Ectodermal cell (in vitro differentiated cells): ENCODE data around the gene CDKAL1.
"Not testable (repeated sequence)": the region's sequence is repeated elsewhere in the genome, so short reads cannot be mapped to it uniquely, and the experiment has no call there.

ENCODE experiments used
- H3K27ac ChIP-seq: 2 replicates; pipeline ENCODE4 v1.7.0; 2013; ENCODE audit warnings: mild to moderate bottlenecking, low read depth, low read length; ENCODE audit not compliant: insufficient read depth, poor library complexity, severe bottlenecking
- H3K27me3 ChIP-seq: 2 replicates; pipeline ENCODE4 v1.7.0; 2013; ENCODE audit warnings: mild to moderate bottlenecking, low read length; ENCODE audit not compliant: insufficient read depth, control insufficient read depth, poor library complexity, severe bottlenecking
- H3K36me3 ChIP-seq: one replicate; pipeline ENCODE4 v1.7.0; 2013; ENCODE audit warnings: low read length; ENCODE audit not compliant: control insufficient read depth, insufficient read depth
- H3K4me1 ChIP-seq: one replicate; pipeline ENCODE4 v1.7.0; 2013; ENCODE audit warnings: low read length; ENCODE audit not compliant: control insufficient read depth, insufficient read depth
- H3K4me3 ChIP-seq: 2 replicates; pipeline ENCODE4 v1.7.0; 2013; ENCODE audit warnings: low read depth, low read length, control low read depth; ENCODE audit not compliant: insufficient read depth
- H3K9me3 ChIP-seq: 2 replicates; pipeline ENCODE4 v1.7.0; 2013; ENCODE audit warnings: mild to moderate bottlenecking, low read length, moderate library complexity; ENCODE audit not compliant: control insufficient read depth
- WGBS, 2 experiments: methylation state at CpG; one replicate each; pipeline ENCODE4 v1.1.7; 2013; ENCODE audit warnings: missing lambda C conversion rate in 2 of 2; 5-methylcytosine and 5-hydroxymethylcytosine counted together

The CDKAL1 gene

GRCh38 chr6:21240709-21241108, 706.5 kb downstream of the CDKAL1 start:
- H3K4me1 ChIP-seq = peaks cover under 1% of the 10 kb centered on the region
- WGBS, 2 experiments = 98 to 100% methylated on average over 2 of the region's 2 CpGs
- H3K27me3 ChIP-seq = no peaks in the 10 kb centered on the region
- H3K36me3 ChIP-seq = no peaks in the 10 kb centered on the region
- no peaks in the 10 kb centered on the region for H3K9me3 ChIP-seq
- no peak overlapping the region for H3K27ac ChIP-seq
- H3K4me3 ChIP-seq = no peak overlapping the region

- Histone ChIP-seq H3K9me3 (no peaks in the 10 kb centered on the region), H3K4me3 (no peak overlapping the region), H3K4me1 (no peaks in the 10 kb centered on the region), H3K27ac (peak overlapping the region; percentile 11), H3K36me3 (no peaks in the 10 kb centered on the region), H3K27me3 (no peaks in the 10 kb centered on the region)
- 77 to 81% methylated on average over 5 of the region's 5 CpGs for WGBS, 2 experiments
Measured at GRCh38 chr6:21241231-21242130, 707.2 kb downstream of the CDKAL1 start.

GRCh38 chr6:21244897-21245470, 710.7 kb downstream of the CDKAL1 start:
- no peak overlapping the region for H3K4me3 ChIP-seq
- no peaks in the 10 kb centered on the region for H3K9me3 ChIP-seq
- H3K36me3 ChIP-seq = no peaks in the 10 kb centered on the region
- H3K27me3 ChIP-seq = no peaks in the 10 kb centered on the region
- WGBS, 2 experiments = 98 to 100% methylated on average over 2 of the region's 3 CpGs
- H3K4me1 ChIP-seq = no peaks in the 10 kb centered on the region
- no peak overlapping the region for H3K27ac ChIP-seq

- Histone ChIP-seq H3K27me3 (no peaks in the 10 kb centered on the region), H3K4me3 (no peak overlapping the region), H3K27ac (no peak overlapping the region), H3K36me3 (no peaks in the 10 kb centered on the region), H3K4me1 (no peaks in the 10 kb centered on the region), H3K9me3 (no peaks in the 10 kb centered on the region)
- WGBS, 2 experiments = 92 to 99% methylated on average over 4 of the region's 4 CpGs
Measured at GRCh38 chr6:21245488-21245887, 711.2 kb downstream of the CDKAL1 start.

- H3K4me1 ChIP-seq = no peaks in the 10 kb centered on the region
- H3K4me3 ChIP-seq = no peak overlapping the region
- no peaks in the 10 kb centered on the region for H3K27me3 ChIP-seq
- no peaks in the 10 kb centered on the region for H3K36me3 ChIP-seq
- no peaks in the 10 kb centered on the region for H3K9me3 ChIP-seq
- 94 to 96% methylated on average over 6 of the region's 6 CpGs for WGBS, 2 experiments
- no peak overlapping the region for H3K27ac ChIP-seq
Measured at GRCh38 chr6:21246075-21246474, 711.8 kb downstream of the CDKAL1 start.

GRCh38 chr6:21254460-21254859, 720.2 kb downstream of the CDKAL1 start:
- H3K9me3 ChIP-seq, H3K27me3 ChIP-seq, H3K36me3 ChIP-seq, H3K4me3 ChIP-seq, H3K4me1 ChIP-seq, H3K27ac ChIP-seq: not testable (repeated sequence)

- no peak overlapping the region for H3K27ac ChIP-seq
- no peaks in the 10 kb centered on the region for H3K4me1 ChIP-seq
- H3K4me3 ChIP-seq = no peak overlapping the region
- peaks cover 3% of the 10 kb centered on the region for H3K9me3 ChIP-seq
- WGBS, 2 experiments = 87 to 89% methylated on average over 3 of the region's 3 CpGs
- H3K36me3 ChIP-seq = no peaks in the 10 kb centered on the region
- no peaks in the 10 kb centered on the region for H3K27me3 ChIP-seq
Measured at GRCh38 chr6:21256197-21256596, 721.9 kb downstream of the CDKAL1 start.

GRCh38 chr6:21257125-21257524, 722.9 kb downstream of the CDKAL1 start:
- H3K27ac ChIP-seq = no peak overlapping the region
- no peak overlapping the region for H3K4me3 ChIP-seq
- no peaks in the 10 kb centered on the region for H3K36me3 ChIP-seq
- H3K4me1 ChIP-seq = no peaks in the 10 kb centered on the region
- no peaks in the 10 kb centered on the region for H3K27me3 ChIP-seq
- peaks cover 3% of the 10 kb centered on the region for H3K9me3 ChIP-seq
- 77 to 90% methylated on average over 2 of the region's 2 CpGs for WGBS, 2 experiments

- 92 to 95% methylated on average over 5 of the region's 5 CpGs for WGBS, 2 experiments
- Histone ChIP-seq H3K27ac (no peak overlapping the region), H3K36me3 (no peaks in the 10 kb centered on the region), H3K27me3 (no peaks in the 10 kb centered on the region), H3K9me3 (no peaks in the 10 kb centered on the region), H3K4me3 (no peak overlapping the region), H3K4me1 (no peaks in the 10 kb centered on the region)
Measured at GRCh38 chr6:21258665-21259064, 724.4 kb downstream of the CDKAL1 start.

- no peaks in the 10 kb centered on the region for H3K4me1 ChIP-seq
- no peaks in the 10 kb centered on the region for H3K27me3 ChIP-seq
- no peaks in the 10 kb centered on the region for H3K9me3 ChIP-seq
- no peak overlapping the region for H3K27ac ChIP-seq
- no peak overlapping the region for H3K4me3 ChIP-seq
- no peaks in the 10 kb centered on the region for H3K36me3 ChIP-seq
- 78 to 90% methylated on average over 2 of the region's 2 CpGs for WGBS, 2 experiments
Measured at GRCh38 chr6:21259660-21260059, 725.4 kb downstream of the CDKAL1 start.
